ENCODE results near the gene RBM33. TPM values are rescaled to one million over a fixed set of nuclear protein-coding genes. Genes with fewer than 3 reads are reported as not detected.

The RBM33 gene
- total and polyA plus RNA-seq, 2 of the 13 experiments (the other 11 are each of a cell fraction or from before 2014, with no cell fraction given), result 12.4 to 28.9 TPM

- TF ChIP-seq ZNF512B (CRISPR knock-in tag; IDR thresholded peaks at IDR 0.05; ENCODE audit: borderline replicate concordance), result no peak
- TF ChIP-seq NFATC3 (CRISPR knock-in tag; IDR thresholded peaks at IDR 0.05), result no peak
- TF ChIP-seq ATM (IDR thresholded peaks at IDR 0.05; ENCODE audit: borderline replicate concordance), result no peak
- peak in 1 of 2 experiments; percentile 20; a peak in 1 of 4 replicates for TF ChIP-seq HMGXB4 (CRISPR knock-in tag; IDR thresholded peaks at IDR 0.05; ENCODE audit: borderline replicate concordance in 1 of 2, low read depth in 1 of 2)
- no peak for TF ChIP-seq GATA4 (IDR thresholded peaks at IDR 0.05; ENCODE audit: borderline replicate concordance, low read depth)
- no peak for TF ChIP-seq TAF15 (IDR thresholded peaks at IDR 0.05; ENCODE audit: low read depth, low read length, poor library complexity, severe bottlenecking)
- no peak for TF ChIP-seq GTF3A (CRISPR knock-in tag; conservative IDR thresholded peaks at IDR 0.05)
- TF ChIP-seq HOXA3 (CRISPR knock-in tag; IDR thresholded peaks at IDR 0.05), result peak; percentile 79
- TF ChIP-seq KAT7 (CRISPR knock-in tag; IDR thresholded peaks at IDR 0.05; ENCODE audit: borderline replicate concordance), result no peak
- TF ChIP-seq PRDM10 (CRISPR knock-in tag; IDR thresholded peaks at IDR 0.05; ENCODE audit: low read depth), result no peak
- TF ChIP-seq AKAP8 (CRISPR knock-in tag; IDR thresholded peaks at IDR 0.05), result 0 out of 2 replicates have a peak, but pooled peaks have one; percentile 45
- TF ChIP-seq ZBTB3 (CRISPR knock-in tag; IDR thresholded peaks at IDR 0.05; ENCODE audit: borderline replicate concordance, low read depth), result no peak
- TF ChIP-seq PRDM15 (CRISPR knock-in tag; IDR thresholded peaks at IDR 0.05), result no peak
- TF ChIP-seq CHD2 (IDR thresholded peaks at IDR 0.05; ENCODE audit: low read depth, low read length), result no peak
- TF ChIP-seq SP4 (CRISPR knock-in tag; IDR thresholded peaks at IDR 0.05), result no peak
- no peak for TF ChIP-seq SMYD3 (CRISPR knock-in tag; IDR thresholded peaks at IDR 0.05)
Measured at GRCh38 chr7:155807789-155808548, 163.5 kb downstream of the RBM33 start (continued).
